ENCODE data around the gene TIMM17B. TPM values are rescaled to one million over a fixed set of nuclear protein-coding genes. Genes with fewer than 3 reads are reported as not detected.

The TIMM17B gene
- total RNA-seq, 2 donors from 2014 or later: 78.6 to 83.3 TPM

GRCh38 chrX:48927123-48927522, 29.6 kb upstream of the TIMM17B start:
- Histone ChIP-seq H3K36me3 (ENCODE audit: control insufficient read depth, insufficient read depth, low read length) (peaks cover 22% of the 10 kb centered on the region), H3K27me3 (ENCODE audit: control insufficient read depth, insufficient read depth, low read length, poor library complexity, severe bottlenecking) (no peaks in the 10 kb centered on the region), H3K27ac (ENCODE audit: low read depth, low read length) (no peak overlapping the region), H3K4me3 (ENCODE audit: low read length) (peak overlapping the region; percentile 17), H3K9ac (ENCODE audit: extremely low read depth, low read length, poor library complexity, severe bottlenecking) (no peak overlapping the region), H3K4me1 (ENCODE audit: control insufficient read depth, insufficient read depth, low read length) (no peaks in the 10 kb centered on the region), H3K9me3 (ENCODE audit: control insufficient read depth, low read length) (no peaks in the 10 kb centered on the region)
- H3K9me3 Mint-ChIP-seq: peaks cover 58% of the 10 kb centered on the region
- peaks cover 25% of the 10 kb centered on the region for H3K4me1 Mint-ChIP-seq
- H3K27me3 Mint-ChIP-seq (ENCODE audit: insufficient read depth): no peaks in the 10 kb centered on the region
- H3K4me3 Mint-ChIP-seq: peak overlapping the region; percentile 45
- WGBS, 2 experiments (ENCODE audit: insufficient coverage in 1 of 2, insufficient read length in 1 of 2): 37% methylated on average over 4 of the region's 5 CpGs; no CpG with 5 or more reads in 1 of the 2 experiments
- peaks cover 48% of the 10 kb centered on the region for H3K36me3 Mint-ChIP-seq (ENCODE audit: low read depth)
- TF ChIP-seq CTCF (conservative IDR thresholded peaks at IDR 0.05): no peak
- peak; percentile 80 for DNase-seq
- peak overlapping the region; percentile 92 for H3K27ac Mint-ChIP-seq

DNA sequence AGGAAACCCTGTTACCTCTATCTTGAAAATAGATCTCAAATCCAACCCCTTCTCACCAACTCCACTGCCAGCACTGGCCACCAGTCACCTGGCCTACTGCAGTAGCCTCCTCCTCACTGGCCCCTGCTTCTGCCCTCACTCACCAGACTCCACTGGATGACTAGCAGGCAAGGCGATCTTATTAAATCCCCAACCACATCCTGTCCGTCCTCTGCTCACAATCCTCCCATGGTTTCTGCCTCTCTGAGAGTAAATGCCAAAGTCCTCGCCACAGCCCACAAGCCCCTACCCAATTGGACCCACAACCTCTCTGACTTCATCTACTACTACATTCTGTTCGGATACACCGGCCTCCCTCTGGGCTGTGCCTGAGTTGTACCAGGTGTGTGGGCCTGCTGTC, 26.7 kb upstream of the TIMM17B start:
- H3K27me3 ChIP-seq (ENCODE audit: control insufficient read depth, insufficient read depth, low read length, poor library complexity, severe bottlenecking): no peaks in the 10 kb centered on the region
- no peak overlapping the region for H3K4me3 ChIP-seq (ENCODE audit: low read length)
- no peak for TF ChIP-seq CTCF (conservative IDR thresholded peaks at IDR 0.05)
- Mint-ChIP-seq H3K27ac (peak overlapping the region; percentile 8), H3K27me3 (ENCODE audit: insufficient read depth) (no peaks in the 10 kb centered on the region), H3K36me3 (ENCODE audit: low read depth) (peaks cover 35% of the 10 kb centered on the region), H3K9me3 (peaks cover 63% of the 10 kb centered on the region), H3K4me1 (peaks cover 40% of the 10 kb centered on the region), H3K4me3 (no peak overlapping the region)
- no peaks in the 10 kb centered on the region for H3K4me1 ChIP-seq (ENCODE audit: control insufficient read depth, insufficient read depth, low read length)
- DNase-seq: no peak
- no peak overlapping the region for H3K9ac ChIP-seq (ENCODE audit: extremely low read depth, low read length, poor library complexity, severe bottlenecking)
- no peak overlapping the region for H3K27ac ChIP-seq (ENCODE audit: low read depth, low read length)
- 90 to 100% methylated on average over 2 to 5 of the region's 5 CpGs for WGBS, 2 experiments (ENCODE audit: insufficient coverage in 1 of 2, insufficient read length in 1 of 2)
- H3K9me3 ChIP-seq (ENCODE audit: control insufficient read depth, low read length): no peaks in the 10 kb centered on the region
- peaks cover 14% of the 10 kb centered on the region for H3K36me3 ChIP-seq (ENCODE audit: control insufficient read depth, insufficient read depth, low read length)

DNA sequence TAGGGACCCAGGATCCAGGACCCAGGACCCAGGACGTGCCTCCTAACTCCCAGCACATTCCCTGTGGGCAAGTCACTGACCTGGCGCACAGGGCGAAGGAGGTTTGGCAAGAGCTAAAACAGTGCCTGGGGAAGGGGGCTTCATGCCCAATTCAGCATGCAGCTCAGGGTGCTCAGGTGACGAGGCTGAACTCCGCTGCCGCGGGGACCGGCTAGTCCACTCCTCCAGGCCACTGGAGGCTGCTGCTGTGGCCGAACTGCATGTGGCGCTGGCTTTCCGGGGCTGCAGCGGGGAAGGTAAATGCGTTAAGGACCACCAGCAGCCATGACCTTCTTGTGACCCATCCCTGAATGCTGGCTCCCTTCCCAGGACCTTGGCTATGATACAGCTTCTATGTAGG, 26.2 kb upstream of the TIMM17B start:
- H3K9ac ChIP-seq (ENCODE audit: extremely low read depth, low read length, poor library complexity, severe bottlenecking): no peak overlapping the region
- peaks cover 34% of the 10 kb centered on the region for H3K36me3 Mint-ChIP-seq (ENCODE audit: low read depth)
- H3K4me1 Mint-ChIP-seq: peaks cover 40% of the 10 kb centered on the region
- no peak overlapping the region for H3K27ac ChIP-seq (ENCODE audit: low read depth, low read length)
- no peaks in the 10 kb centered on the region for H3K27me3 ChIP-seq (ENCODE audit: control insufficient read depth, insufficient read depth, low read length, poor library complexity, severe bottlenecking)
- H3K36me3 ChIP-seq (ENCODE audit: control insufficient read depth, insufficient read depth, low read length): peaks cover 14% of the 10 kb centered on the region
- DNase-seq: no peak
- H3K4me3 Mint-ChIP-seq: no peak overlapping the region
- no peak overlapping the region for H3K4me3 ChIP-seq (ENCODE audit: low read length)
- no peaks in the 10 kb centered on the region for H3K4me1 ChIP-seq (ENCODE audit: control insufficient read depth, insufficient read depth, low read length)
- peaks cover 62% of the 10 kb centered on the region for H3K9me3 Mint-ChIP-seq
- WGBS, 2 experiments (ENCODE audit: insufficient coverage in 1 of 2, insufficient read length in 1 of 2): 98 to 100% methylated on average over 1 to 13 of the region's 13 CpGs
- no peak for TF ChIP-seq CTCF (conservative IDR thresholded peaks at IDR 0.05)
- no peaks in the 10 kb centered on the region for H3K9me3 ChIP-seq (ENCODE audit: control insufficient read depth, low read length)
- no peaks in the 10 kb centered on the region for H3K27me3 Mint-ChIP-seq (ENCODE audit: insufficient read depth)
- H3K27ac Mint-ChIP-seq: peak overlapping the region; percentile 8
